Posterior vena cava (tissue), 2 donors: ENCODE data around the gene FANCC. TPM values are rescaled to one million over a fixed set of nuclear protein-coding genes. Genes with fewer than 3 reads are reported as not detected.
"Not testable (repeated sequence)": the region's sequence is repeated elsewhere in the genome, so short reads cannot be mapped to it uniquely, and the experiment has no call there.

Source experiments
- DNase-seq: peaks from one replicate; pipeline ENCODE4 v3.0.0-alpha.2; 2020; ENCODE audit warnings: low spot score
- intact Hi-C, 2 donors: fragments of 100-400 bp; cut with DNase I; formaldehyde crosslinking; loops; one replicate each; pipeline versions ENCODE4 v1.14.1 to v1.14.2; 2022 to 2023
- total RNA-seq, 2 donors: library from RNA; stranded (reverse); fragmentation: NEBNext Ultra II Directional; extraction: Animal tissue kit (Norgen Biotek cat#: 25700); gene quantifications; one replicate each; pipeline ENCODE4 v1.2.1, GENCODE V29; 2021
- donor health status: DM: yes; HTN: yes; CAD: no.
- donor health status: DM: yes; HTN: yes; CAD: no.

FANCC gene
- total RNA-seq, 2 donors from 2014 or later = 4.4 to 7.3 TPM

DNA sequence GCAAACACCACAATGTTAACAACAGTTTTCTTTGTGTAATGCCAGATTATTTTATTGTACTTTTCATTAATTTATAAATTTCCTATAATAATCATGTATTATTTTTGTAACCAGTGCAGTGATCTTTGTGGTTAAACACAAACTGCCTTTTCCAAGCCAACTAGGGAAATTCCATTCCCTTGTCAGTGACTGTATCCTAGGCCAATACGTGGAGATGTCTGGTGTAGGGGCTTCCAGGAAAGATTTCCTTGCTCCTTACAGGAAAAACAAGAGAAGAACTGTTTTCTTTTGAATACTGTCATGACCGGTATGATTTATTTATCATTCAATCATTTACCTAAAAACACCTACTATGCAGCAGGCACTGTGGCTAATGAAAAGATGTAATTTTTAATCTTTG, 31.4 kb downstream of the FANCC start:
- intact Hi-C loops = no loop called here
- no peak for DNase-seq

DNA sequence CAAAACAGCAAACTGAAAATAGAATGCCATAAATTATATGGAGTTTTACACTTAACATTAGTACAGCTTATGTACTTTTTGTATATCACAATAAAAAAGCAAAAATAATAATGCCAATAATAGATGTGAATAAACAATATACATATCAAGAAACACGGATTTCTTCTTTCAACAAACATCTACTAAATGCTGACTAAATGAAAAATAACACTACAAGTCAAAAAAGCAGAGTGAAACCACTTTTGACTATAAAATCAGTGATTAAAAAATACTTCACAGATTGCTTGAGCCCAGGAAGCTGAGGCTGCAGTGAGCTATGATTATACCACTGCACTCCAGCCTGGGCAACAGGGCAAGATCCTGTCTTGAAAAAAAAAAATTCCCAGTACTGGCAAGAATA, 32.2 kb downstream of the FANCC start:
- intact Hi-C loops = no loop called here
- no peak for DNase-seq

DNA sequence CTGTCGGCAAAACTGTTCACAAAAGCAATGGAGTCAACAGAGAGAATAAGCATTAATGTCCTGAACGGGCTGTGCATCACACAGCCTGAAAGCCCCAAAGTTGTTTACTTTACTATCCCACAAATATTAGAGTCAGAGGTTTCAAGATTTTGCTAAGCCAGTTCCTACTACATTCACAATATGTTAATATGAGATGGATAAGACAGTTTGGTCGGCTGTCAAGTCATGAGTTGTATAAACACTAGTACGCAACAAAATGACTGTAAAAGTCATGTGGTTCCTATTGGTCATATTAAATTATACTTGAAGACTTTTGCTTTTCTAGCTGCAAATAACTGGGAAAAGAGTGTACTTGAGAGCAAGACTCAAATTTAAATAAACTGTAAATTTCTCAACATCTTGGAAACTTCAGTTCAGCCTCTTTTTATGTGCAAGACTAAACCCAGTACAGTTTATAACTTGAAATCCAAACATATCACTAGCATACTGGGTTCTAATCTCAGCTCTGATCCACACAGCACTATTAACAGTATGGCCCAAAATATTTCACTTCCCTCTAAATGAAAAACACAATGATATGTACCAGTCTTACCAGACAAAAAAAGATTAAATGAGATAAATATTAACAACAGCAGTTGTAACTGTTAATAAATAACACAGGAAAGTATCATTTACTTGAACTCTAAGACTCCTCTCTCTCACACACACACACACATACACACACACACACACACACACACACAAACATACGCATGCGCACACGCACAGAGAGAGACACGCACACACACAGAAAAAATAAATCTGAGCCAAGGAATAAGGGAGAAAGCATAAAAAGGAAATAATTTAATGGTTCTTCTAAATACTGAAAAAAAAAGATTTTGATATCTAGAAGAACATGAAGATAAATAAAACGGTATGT, 33.1 kb downstream of the FANCC start:
- intact Hi-C loops = no loop called here
- no peak for DNase-seq

DNA sequence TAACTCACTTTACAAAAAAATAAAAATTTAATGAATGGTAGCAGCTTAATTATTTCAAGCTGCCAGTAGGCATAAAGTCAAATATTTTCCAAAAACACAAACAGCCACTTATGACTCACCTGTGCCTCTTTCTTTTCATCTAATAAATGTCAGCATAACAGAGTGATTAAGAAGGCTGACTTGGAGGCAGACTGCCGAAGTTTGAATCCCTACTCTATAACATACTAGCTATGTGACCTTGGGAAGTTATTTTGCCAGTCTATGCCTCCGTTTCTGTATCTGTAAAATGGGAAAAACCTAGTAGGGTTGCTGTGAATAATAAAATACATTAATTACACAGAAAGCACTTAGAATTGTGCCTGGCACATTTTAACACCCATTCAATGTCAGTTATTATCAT, 33.8 kb downstream of the FANCC start:
- no peak for DNase-seq
- intact Hi-C loops = no loop called here

DNA sequence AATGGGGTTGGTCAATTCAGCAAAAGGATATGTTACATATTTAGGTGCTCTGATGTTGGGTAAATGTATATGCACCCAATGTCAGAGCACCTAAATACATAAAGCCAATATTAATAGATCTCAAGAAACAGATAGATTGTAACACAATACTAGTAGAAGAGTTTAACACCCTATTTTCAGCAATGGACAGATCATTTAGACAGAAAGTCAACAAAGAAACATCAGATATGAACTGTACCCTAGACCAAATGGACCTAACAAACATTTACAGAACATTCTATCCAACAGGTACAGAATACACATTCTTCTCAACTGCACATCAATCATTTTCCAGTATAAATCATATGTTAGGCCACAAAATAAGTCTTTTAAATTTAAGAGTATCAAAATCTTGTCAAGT, 35.2 kb downstream of the FANCC start:
- intact Hi-C loops = no loop called here

DNA sequence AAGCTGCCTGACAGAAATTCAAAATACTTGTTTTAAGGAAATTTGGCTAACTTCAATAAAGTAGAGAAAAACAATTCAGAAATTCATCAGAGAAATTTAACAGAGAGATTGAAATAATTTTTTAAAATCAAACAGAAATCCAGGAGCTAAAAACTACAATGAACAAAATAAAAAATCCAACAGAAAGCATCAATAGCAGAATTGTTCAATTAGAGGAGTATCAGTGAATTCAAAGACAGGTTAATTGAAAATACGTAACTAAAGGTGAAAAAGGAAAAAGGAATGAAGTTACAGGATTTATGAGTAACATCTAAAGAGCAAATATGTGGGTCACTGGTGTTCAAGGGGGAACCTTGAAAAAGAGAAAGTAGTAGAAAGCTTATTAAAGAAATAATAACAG, 36.8 kb downstream of the FANCC start:
- intact Hi-C loops = no loop called here
- DNase-seq = no peak

More for the DNA sequence above, 35.2 kb downstream of the FANCC start:
- DNase-seq = no peak

DNA sequence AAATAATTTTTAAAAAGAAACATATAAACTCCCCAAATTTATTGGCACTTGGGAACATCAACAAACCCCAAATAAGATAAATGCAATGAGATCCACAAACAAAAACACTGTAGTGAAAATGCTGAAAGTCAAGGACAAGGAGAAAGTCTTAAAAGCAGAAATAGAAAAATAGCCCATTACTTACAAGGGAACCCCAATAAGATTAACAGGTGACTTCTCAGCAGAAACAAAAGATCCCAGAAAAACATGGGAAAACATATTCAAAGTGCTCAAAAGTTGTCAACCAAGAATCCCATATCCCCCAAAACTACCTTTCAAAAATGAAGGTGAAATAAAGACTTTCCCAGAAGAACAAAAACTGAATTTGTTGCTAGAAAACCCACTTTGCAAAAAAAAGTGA, 40.0 kb downstream of the FANCC start:
- intact Hi-C loops = no loop called here

DNA sequence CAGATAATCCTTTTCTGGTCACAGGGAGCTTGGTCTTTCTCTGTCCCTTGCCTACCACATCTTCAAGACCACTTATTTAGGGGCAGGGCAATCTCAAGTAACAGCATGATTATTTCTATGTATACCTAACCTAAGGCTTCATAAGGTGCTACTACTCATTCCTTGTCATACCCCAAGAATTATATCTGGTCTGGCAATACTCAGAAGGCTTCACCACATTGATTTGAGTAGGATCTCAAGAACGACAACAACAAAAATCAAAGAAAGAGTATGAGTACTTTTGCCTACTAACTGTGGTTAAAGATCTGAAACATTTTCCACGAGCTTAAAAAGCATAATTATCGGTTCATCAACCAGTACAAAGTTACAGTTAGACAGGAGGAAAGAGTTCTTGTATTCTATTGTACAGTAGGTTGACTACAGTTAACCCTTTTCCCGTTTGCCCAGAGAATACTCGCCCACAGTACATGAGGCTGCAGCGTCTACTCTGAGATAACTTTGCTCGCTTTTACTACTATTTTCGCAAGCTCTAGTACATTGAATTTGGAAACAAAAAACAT, 41.0 kb downstream of the FANCC start:
- no peak for DNase-seq
- intact Hi-C loops = no loop called here

More for the DNA sequence above, 40.0 kb downstream of the FANCC start:
- DNase-seq = no peak

DNA sequence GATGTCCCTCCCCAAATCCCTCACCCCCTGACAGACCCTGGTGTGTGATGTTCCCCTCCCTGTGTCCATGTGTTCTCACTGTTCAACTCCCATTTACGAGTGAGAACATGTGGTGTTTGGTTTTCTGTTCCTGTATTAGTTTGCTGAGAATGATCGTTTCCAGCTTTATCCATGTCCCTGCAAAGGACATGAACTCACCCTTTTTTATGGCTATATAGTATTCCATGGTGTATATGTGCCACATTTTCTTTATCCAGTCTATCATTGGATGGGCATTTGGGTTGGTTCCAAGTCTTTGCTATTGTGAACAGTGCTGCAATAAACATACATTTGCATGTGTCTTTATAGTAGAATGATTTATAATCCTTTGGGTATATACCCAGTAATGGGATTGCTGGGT, 43.3 kb downstream of the FANCC start:
- DNase-seq, intact Hi-C loops: not testable (repeated sequence)

DNA sequence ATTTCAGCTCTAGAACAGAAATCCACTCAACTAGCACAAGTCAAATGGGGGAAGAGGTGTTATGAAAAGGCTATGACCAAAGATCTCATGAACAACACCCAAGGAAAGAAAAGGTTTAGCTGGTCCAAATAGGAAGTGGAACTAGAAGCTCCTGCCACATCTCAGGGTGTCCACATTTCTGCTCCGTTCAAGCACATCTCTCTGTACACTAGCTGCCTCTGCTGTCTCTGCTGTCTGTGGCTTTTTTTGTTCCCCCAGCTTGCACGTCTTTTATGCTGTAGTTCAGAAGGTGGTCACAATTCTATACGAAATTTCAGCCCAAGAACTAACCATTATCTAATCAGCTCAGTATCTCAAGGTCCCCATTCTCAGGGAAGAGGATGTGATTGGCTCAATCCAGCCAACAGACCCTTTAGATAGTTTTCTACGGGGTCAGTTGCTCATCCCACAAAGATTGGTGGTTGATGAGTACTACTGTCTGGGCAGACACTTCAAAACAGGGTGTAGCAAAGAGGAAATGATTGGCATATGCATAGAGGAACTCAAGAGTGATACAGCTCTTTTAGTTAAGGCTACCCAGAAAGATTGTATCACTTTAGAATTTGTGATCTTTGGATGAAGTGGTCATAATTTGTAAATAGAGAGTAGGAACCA, 44.0 kb downstream of the FANCC start:
- intact Hi-C loops = no loop called here
- no peak for DNase-seq

DNA sequence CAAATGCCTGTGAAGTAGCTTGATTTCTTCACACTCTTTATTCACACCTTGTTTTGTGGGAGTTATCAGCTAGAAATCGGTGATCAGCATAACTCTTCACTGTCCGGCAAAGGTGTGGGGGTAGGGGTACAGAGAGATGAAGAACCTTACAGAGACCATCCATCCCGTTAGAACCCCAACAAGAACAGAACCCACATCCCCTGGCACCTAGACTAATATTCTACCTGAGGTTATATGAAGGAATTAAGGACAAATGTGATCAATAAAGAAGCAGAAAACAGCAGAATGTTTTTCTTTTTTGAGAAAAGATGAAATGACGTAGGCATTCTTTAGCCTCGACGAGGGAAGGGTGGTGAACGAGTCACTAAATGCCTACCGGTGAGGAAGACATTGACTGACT, 44.7 kb downstream of the FANCC start:
- no peak for DNase-seq
- intact Hi-C loops = no loop called here

DNA sequence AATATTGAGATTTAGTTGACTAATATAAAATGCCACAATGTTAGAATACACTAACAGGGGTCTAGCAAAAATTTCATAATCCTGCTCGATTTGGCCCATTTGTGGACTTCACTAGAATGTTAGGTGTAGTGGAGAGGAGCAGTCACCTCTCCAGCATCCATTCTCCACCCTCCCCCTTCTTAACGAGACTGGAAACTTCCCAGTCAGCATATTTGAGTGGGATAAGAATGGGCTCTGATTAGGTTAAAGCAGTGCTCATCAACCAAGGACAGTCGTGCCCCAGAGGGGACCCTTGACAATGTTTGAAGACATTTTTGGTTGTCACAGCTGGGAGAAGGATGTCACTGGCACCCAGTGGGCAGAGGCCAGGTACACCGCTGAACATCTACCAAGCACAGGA, 46.7 kb downstream of the FANCC start:
- intact Hi-C loops = no loop called here

DNA sequence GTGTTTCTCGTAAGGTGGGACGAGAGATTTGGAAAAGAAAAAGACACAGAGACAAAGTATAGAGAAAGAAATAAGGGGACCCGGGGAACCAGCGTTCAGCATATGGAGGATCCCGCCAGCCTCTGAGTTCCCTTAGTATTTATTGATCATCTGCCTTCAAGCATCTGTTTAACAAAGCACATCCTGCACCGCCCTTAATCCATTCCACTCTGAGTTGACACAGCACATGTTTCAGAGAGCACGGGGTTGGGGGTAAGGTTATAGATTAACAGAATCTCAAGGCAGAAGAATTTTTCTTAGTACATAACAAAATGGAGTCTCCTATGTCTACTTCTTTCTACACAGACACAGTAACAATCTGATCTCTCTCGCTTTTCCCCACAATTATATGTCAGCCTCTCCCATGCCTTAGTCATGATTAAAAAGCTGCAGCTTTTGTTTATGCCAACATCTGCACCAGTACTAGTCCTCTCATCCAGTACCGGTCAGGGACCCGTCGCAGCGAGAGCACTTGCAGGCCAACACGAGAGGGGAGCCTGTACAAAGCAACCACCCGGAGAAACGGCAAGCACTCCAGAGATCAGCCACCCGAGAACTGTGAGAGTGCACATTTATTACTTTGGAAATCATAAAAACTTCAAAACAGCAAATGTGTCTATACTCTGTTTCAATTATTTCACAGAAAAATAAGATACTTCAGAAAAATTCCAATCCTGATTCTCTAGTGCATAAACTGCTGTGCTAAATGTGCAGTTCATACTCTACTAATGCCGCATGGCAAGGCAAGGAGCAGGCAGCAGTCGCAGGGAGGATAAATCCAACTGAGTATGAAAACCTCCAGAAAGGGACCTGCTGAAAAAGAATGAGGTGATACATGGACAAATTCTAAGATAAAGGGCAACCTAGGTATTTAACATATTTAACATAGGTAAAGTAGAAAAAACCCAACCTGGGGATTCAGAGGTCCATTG, 47.4 kb downstream of the FANCC start:
- intact Hi-C loops = not testable (repeated sequence)

More for the DNA sequence above, 46.7 kb downstream of the FANCC start:
- DNase-seq = no peak

DNA sequence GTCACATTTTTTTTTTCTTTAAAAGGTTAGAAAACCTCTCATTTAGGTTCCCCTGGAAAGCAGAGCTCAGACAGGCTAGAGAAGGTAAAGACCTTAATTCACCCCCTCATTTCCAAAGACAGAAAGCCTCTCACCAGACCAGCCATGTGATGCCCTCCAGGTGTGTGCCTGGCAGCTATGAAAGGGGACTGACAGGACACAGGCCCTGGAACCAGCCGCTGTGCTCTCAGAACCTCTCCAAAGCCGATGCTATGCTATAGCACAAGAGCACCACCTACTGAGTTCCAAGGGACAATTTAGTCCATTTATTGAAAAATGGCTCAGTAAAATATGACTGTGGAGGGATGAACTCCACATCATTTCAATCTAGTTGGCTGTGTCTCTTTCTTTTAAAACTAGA, 48.8 kb downstream of the FANCC start:
- intact Hi-C loops = no loop called here
- no peak for DNase-seq

More for the DNA sequence above, 47.4 kb downstream of the FANCC start:
- not testable (repeated sequence) for DNase-seq

DNA sequence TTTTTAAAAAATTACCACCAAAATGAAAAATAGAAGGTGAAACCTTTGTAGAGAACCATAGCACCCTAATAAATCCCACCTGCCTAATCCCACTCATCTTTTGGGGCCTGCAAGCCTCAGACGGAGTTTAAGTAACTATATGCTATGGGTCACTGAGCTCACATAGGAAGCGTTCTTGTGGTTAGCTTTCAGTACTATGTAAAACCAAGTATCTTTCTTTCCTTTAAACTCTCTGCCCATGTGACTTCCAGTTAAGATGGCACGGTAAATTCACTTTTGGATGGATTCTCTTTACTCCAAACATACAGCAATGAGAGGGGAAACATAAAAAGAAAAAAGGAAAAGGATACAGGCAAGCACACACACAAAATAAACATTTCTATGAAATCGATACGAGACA, 50.9 kb downstream of the FANCC start:
- intact Hi-C loops = no loop called here

DNA sequence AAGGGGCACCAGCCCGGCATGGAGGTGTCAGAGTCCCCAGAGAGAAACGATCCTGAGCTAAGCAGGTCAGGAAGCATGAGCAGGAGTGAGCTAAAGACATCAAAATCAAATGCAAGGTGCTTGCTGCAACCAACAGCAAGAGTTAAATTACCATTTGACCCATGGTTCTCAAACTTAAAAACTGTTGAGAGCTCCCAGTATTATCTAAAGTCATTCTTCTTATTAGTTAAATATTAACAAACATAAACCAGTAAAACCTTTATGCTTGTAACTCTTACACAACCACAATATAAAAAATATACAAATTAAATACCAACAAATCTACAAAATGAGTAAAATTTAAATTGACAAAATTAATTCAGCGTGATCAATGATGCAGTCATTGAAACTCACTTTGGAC, 51.5 kb downstream of the FANCC start:
- DNase-seq = no peak
- intact Hi-C loops = no loop called here

More for the DNA sequence above, 50.9 kb downstream of the FANCC start:
- no peak for DNase-seq

DNA sequence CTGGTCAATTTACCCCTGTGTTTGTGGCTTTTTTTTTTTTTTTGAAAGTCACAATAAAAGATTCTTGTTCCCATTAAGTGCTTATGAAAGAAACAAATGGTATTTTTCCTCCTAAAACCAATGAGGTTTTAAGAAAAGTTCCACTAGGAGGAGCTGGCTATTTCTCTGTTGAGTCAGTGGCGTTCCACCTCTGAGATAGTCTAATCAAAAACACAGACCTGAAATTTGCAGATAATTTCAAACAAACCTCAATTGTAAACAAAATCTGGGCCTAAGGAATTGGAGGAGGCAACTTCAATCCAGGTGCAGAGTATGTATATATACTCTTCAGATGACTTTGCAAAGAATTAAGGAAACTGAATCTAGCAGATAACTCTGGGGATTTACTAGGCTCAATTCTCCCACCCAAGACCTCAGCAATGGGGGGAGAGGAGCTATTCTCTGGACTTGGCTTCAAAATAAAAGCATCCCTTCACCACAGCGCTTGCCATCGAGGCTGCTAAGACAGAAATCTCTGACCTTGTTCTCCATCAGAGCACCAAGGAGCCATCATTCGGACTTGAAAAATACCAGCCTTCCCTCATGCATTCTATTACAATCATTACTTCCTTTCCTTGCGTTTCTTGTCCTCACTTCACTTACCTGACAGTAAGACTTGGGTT, 52.4 kb downstream of the FANCC start:
- intact Hi-C loops = no loop called here
- no peak for DNase-seq

DNA sequence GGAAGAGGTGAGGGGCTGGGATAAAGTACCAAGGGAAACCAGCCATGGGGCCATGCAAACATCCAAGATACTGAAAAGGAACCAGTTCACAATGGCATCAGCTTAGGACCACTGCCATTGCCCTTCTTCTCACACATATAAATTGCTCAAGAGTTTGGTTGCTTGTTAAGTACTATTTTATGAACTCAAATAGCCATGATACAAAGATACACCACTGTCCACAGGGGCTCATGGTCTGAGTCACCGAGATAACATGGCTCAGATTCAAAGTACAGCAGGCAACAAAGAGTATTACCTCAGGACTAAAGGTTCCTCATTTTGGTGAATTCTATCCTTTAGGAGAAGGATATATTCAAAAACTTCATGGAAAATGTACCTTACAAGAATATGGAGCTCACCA, 55.6 kb downstream of the FANCC start:
- intact Hi-C loops = no loop called here

More for the DNA sequence above, 55.6 kb downstream of the FANCC start:
- no peak for DNase-seq
